ENCODE results near the gene ERGIC2.

Gene ERGIC2

DNA sequence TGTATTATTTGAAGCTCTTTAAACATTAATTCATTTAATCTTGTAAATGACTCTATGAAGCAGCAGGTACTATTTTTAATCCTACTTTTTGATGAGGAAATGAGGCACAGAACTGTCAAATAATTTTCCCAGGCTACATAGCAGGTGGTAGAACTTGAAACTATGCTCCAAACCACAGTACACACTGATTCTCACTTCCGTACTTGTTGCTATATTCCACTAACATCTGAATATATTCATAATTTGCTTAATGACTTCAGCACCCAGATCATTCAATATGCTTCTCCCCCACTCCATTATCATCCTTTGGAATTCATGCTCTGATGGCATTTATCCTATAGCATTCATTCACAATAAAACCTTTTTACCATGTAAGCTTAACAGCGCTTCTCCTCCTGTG is 4.9 kb downstream of the ERGIC2 start:
- DNase-seq (ENCODE audit: low read depth, low spot score), result no peak

GRCh38 chr12:29374913-29375312 is 6.1 kb downstream of the ERGIC2 start:
- DNase-seq (ENCODE audit: low read depth, low spot score), result no peak

DNA sequence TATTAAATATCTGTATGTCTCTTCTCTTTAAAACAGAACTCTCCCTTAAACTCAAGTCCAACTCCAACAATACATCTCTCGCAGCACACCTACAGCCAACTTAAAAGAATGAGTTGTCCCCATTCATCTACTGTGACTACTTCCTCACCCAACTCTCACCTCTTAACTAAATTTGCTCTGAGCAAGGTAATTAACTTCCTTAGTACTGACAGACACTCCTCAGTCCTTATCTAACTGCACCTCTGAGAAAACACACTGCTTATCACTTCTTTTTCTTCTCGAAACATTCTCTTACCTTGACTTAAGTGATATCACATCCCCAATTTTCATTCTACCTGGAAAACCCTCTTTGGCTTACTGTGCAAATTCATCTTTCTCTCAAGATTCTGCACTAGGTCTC is 7.0 kb downstream of the ERGIC2 start:
- no peak for DNase-seq (ENCODE audit: low read depth, low spot score)

DNA sequence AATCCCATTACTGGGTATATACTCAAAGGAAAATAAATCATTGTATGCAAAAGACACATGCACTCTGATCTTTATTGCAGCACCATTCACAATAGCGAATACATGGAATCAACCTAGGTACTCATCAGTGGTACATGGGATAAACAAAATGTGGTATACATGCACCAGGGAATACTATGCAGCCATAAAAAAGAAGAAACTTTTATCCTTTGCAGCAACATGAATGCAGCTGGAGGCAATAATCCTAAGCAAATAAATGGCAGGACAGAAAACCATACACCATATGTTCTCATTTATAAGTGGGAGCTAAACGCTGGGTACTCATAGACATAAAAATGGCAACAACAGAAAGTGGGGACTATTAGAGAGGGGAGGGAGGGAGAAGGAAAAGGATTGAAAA is 15.9 kb downstream of the ERGIC2 start:
- no peak for DNase-seq (ENCODE audit: low read depth, low spot score)

- DNase-seq (ENCODE audit: low read depth, low spot score), result no peak
Observed at GRCh38 chr12:29354954-29355353, 26.0 kb downstream of the ERGIC2 start.

DNA sequence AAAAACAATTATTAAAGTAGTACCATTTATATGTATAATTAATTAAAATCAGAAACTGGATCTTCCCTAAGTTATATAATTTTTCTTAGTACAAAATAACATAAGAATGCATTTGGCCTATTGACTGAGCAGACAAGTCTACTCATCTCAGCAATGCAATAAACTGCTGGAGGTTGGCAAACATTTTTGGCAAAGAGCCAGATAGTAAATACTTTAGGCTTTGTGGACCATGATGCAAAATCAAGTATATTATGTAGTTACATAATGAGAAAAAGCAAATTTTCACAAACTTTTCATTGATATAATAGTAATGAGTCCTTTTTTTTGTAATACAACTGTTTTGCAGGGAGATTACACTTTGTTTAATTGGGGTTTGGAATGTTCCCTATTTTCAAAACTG is 30.9 kb downstream of the ERGIC2 start:
- DNase-seq (ENCODE audit: low read depth, low spot score), result no peak

- no peak for DNase-seq (ENCODE audit: low read depth, low spot score)
Observed at GRCh38 chr12:29346769-29347421, 34.1 kb downstream of the ERGIC2 start.

DNA sequence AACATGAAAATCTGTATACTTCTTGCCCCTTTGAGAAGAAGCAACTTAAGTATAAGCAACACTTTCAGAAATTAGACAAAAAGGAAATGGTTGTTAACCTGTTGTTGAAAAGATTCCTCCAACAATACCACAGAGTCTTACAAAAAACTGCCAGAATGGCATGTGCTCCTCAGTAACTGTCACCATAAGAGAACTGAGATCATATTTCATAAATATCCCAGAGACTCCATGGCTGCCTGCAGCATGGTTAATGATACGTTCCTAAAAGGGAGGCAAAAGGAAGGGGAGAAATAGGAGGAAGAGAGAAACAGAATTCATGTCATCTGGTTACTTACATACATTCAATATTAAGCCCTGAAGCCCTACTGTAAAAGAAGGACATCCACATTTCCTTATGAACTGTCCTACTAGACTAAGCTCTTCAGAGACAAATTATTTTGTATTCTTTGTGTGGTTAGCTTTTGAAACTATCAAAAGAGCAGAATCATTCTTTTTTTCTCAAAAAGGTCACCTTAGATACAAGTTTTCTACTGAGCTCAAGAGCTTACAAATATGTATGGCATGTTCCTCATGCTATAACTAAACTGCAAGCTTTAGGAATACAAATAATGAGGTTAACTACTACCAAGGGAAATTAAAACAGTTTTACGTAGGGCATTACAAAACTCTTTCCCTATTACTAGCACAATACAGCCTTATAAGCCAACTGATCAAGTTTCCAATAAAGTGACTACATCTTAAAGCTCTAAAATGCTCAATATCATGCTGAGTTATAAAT is 37.8 kb downstream of the ERGIC2 start:
- DNase-seq (ENCODE audit: low read depth, low spot score), result no peak

DNA sequence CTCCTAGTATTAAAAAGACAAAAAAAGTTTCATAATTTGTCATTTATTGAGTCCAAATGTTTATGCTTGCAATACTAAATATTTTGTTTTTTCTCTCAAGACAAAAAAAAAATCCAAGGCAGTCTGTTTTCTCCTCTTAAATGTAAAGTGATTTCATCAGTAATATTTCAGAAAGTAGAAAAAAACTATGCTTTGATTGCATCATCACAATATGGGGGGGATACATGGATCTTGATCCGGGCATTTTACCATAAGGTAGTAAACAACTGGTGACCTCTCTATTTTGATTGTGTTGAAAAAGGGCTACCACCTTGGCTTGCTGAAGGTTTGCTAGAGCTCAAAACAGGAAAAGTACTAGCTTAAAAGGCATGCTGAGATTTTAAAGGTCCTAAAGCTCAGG is 43.6 kb downstream of the ERGIC2 start:
- no peak for DNase-seq (ENCODE audit: low read depth, low spot score)

DNA sequence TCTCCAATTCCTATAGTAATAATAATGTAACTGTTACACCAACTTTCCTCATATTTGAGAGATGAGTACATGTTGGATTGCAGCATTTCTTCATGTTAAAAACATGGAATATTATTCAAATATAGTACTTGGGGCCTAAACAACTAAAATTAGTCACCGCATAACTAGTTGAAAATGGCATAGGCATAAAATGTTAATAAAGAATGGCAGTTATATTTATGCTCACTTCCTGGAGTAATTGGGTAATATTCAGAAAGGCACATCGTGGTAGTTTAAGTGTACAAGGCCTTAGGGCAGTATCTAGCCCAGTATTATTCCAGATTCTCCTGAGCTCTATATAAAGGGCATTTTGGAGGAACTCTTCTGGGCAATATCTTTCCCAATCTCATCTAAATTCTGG is 46.0 kb downstream of the ERGIC2 start:
- no peak for DNase-seq (ENCODE audit: low read depth, low spot score)

GRCh38 chr12:29333178-29333577 is 47.8 kb downstream of the ERGIC2 start:
- DNase-seq (ENCODE audit: low read depth, low spot score), result no peak

GRCh38 chr12:29329411-29329810 is 51.6 kb downstream of the ERGIC2 start:
- DNase-seq (ENCODE audit: low read depth, low spot score), result no peak

DNA sequence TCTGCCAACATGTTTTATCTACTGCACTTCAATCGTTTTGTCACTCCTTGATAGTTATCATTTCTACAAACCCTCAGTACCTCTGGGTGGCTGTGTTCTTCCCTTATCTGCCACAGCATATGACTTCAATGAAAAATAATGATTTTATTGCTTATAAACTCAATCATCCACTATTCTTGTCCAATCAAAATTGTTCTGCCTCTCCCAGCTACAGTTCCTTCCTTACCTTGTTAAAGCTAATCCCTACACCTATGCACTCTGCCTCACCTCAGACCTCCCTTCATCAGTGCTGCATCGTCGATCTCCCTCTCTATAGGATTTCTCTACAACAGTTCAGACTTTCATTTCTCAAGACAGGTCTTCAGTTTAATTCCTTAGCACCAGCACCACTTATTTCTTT is 58.8 kb downstream of the ERGIC2 start:
- DNase-seq (ENCODE audit: low read depth, low spot score), result no peak

DNA sequence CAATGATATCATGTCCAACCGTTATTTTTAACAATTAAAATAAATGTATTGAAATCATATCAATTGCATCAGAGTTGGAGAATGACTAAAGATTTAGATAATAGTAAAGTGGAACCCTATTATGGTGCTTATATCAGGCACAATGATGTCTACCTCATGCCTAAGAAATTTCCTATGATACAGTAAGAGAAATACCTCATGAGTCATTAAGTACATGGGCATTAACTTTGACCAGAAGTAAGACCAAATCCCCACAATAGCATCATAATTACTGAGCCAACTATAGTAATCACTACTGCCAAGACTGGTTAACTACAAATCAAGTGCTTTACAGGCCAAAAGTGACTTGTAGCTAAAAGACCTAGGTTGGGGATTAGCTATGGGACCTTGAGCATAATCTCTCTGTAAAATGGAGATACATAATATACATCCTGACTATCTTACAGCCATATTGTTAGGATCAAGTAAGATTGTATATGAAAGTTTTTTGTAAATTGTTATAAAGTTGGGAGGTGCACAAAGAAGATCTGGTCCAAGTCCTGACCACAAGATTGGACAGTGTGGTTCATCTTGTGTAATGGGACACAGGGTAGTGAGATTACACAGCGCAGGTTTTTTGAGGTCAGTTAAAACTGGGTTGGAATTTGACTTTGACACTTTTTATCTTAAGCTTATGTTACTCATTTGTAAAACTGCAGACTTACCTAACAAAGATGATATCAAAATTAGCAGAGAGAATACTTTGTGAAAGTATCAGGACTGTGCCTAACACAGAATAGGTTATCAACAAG is 60.5 kb downstream of the ERGIC2 start:
- no peak for DNase-seq (ENCODE audit: low read depth, low spot score)

GRCh38 chr12:29317556-29318363 is 63.2 kb downstream of the ERGIC2 start:
- no peak for DNase-seq (ENCODE audit: low read depth, low spot score)

- DNase-seq (ENCODE audit: low read depth, low spot score), result no peak
Observed at GRCh38 chr12:29316752-29317151, 64.2 kb downstream of the ERGIC2 start.

GRCh38 chr12:29314416-29314815 is 66.6 kb downstream of the ERGIC2 start:
- no peak for DNase-seq (ENCODE audit: low read depth, low spot score)

DNA sequence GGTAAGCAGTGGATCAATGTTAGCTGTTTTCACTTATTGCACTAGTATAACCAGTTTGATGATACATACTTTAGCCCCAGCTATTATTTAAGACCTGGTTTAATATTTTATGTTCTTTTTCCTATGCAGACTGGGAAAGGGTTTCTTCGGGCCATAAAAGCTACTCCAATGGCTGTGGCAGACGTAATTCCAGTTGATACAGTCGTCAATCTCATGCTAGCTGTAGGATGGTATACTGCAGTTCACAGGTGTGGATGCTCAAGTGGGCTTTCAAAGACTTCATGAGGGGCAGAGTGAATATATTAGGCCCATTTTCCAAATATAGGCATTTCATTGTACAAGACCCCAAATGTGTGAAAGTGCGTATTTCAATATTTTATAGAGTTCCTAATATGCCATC is 70.1 kb downstream of the ERGIC2 start:
- no peak for DNase-seq (ENCODE audit: low read depth, low spot score)

- DNase-seq (ENCODE audit: low read depth, low spot score), result no peak
Observed at GRCh38 chr12:29309320-29309902, 71.6 kb downstream of the ERGIC2 start.

- no peak for DNase-seq (ENCODE audit: low read depth, low spot score)
Observed at GRCh38 chr12:29306682-29307081, 74.3 kb downstream of the ERGIC2 start.

- DNase-seq (ENCODE audit: low read depth, low spot score), result no peak
Observed at GRCh38 chr12:29306266-29306665, 74.7 kb downstream of the ERGIC2 start.

All from activated naive CD8-positive, alpha-beta T cell treated with anti-CD3 and anti-CD28 coated beads, Interleukin-2, amount 50 U/mL, for 16 hours (primary cell).